Retinal pigment epithelial cell (primary cell): ENCODE data around the gene GID8.

Experiments used
- DNase-seq: peaks from one replicate; pipeline ENCODE4 v3.0.0-alpha.2; 2010; ENCODE audit warnings: low read depth
- H3K4me3 ChIP-seq: 2 replicates; pipeline ENCODE4 v1.5.1; 2011; ENCODE audit warnings: mild to moderate bottlenecking, low read length, control low read depth, moderate library complexity
- TF ChIP-seq, protein P1 (sequence below): conservative IDR thresholded peaks from 2 replicates; pipeline ENCODE4 v1.5.1; 2011; ENCODE audit warnings: low read depth, low read length, control low read depth, inconsistent platforms

The GID8 gene

DNA sequence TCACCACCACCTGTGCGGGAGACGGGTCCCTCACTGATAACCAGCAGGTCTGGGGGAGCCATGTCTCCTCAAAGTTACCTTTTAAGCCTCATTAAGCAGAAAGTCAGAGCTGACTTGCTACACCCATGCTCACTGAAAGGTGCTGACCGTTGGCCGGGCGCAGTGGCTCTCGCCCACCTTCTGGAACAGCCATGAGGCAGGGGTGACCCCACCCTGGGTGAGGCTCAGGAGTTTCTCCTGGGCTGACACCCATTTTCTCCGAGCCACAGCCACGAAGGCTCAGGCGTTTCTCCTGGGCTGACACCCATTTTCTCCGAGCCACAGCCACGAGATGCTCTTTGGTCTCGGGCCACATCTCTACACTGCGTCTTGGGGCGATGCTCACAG, 58.6 kb downstream of the GID8 start:
- TF ChIP-seq, protein P1, sequence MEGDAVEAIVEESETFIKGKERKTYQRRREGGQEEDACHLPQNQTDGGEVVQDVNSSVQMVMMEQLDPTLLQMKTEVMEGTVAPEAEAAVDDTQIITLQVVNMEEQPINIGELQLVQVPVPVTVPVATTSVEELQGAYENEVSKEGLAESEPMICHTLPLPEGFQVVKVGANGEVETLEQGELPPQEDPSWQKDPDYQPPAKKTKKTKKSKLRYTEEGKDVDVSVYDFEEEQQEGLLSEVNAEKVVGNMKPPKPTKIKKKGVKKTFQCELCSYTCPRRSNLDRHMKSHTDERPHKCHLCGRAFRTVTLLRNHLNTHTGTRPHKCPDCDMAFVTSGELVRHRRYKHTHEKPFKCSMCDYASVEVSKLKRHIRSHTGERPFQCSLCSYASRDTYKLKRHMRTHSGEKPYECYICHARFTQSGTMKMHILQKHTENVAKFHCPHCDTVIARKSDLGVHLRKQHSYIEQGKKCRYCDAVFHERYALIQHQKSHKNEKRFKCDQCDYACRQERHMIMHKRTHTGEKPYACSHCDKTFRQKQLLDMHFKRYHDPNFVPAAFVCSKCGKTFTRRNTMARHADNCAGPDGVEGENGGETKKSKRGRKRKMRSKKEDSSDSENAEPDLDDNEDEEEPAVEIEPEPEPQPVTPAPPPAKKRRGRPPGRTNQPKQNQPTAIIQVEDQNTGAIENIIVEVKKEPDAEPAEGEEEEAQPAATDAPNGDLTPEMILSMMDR, result no peak
- no peak for DNase-seq
- H3K4me3 ChIP-seq, result no peak overlapping the region

DNA sequence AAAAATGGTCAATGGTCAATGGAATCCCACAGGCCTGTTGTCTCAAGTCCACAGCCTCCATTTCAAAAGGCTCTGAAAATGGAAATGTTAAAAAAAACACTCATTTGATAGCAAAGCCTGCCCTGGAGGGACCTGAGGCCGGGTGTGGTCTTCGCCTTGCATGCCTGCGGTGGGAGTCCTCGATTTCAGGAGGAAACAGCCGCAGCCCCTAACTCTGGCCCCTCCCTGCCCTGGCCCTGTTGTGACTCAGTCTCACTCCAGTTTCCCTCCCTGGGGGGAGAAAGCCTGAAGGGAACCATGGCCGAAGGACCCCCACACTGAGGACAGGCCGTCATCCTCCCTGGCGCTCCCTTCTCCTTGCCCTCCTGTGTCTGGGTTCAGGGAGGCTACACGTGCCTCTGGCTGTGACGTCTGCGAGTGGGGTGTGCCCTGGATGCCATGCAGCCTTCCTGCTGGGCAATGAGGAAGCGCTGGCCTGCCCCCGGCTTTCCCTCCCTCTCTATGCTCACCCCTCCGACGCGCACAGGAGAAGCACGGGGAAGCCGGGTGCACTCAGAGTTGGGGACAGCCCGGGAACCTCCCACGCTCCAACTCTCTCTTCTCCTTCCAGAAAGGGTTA, 59.6 kb downstream of the GID8 start:
- TF ChIP-seq, protein P1, result no peak
- no peak overlapping the region for H3K4me3 ChIP-seq
- no peak for DNase-seq
